ENCODE data around the gene SMAD3.

Gene SMAD3

GRCh38 chr15:67080900-67081431, 15.6 kb downstream of the SMAD3 start:
- no peak overlapping the region for H3K27ac ChIP-seq

DNA sequence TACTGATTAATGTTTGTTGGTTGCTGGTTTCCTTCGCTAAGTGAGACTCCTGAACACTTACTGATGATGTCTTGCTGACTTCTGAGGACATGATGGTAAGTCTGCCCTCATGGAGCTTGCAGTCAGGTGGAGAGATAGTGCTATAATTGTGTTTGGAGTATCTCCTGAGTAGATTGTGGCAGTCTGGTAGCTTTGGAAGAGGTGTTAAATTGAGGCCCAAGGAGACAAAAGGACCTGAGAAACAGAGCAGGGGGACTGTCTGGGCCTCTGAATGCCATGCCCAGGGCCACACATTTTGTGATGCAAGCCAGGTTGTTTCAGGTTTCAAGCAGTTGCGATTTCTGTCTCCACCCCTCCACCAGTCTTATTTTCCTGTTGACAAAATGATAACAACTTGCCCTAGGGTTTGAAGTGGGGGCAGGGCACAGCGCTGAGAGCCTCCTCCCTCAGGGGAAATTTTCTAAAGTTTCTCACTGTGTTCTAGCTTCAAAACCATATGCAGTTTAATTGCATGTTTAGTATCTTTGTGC, 16.7 kb downstream of the SMAD3 start:
- TF ChIP-seq, protein P1, sequence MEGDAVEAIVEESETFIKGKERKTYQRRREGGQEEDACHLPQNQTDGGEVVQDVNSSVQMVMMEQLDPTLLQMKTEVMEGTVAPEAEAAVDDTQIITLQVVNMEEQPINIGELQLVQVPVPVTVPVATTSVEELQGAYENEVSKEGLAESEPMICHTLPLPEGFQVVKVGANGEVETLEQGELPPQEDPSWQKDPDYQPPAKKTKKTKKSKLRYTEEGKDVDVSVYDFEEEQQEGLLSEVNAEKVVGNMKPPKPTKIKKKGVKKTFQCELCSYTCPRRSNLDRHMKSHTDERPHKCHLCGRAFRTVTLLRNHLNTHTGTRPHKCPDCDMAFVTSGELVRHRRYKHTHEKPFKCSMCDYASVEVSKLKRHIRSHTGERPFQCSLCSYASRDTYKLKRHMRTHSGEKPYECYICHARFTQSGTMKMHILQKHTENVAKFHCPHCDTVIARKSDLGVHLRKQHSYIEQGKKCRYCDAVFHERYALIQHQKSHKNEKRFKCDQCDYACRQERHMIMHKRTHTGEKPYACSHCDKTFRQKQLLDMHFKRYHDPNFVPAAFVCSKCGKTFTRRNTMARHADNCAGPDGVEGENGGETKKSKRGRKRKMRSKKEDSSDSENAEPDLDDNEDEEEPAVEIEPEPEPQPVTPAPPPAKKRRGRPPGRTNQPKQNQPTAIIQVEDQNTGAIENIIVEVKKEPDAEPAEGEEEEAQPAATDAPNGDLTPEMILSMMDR (conservative IDR thresholded peaks at IDR 0.05): no peak
- no peak overlapping the region for H3K27ac ChIP-seq

More at GRCh38 chr15:67080900-67081431, 15.6 kb downstream of the SMAD3 start:
- TF ChIP-seq, protein P1 (conservative IDR thresholded peaks at IDR 0.05): no peak

GRCh38 chr15:67083135-67083762, 17.8 kb downstream of the SMAD3 start:
- no peak overlapping the region for H3K27ac ChIP-seq
- TF ChIP-seq, protein P1 (conservative IDR thresholded peaks at IDR 0.05): no peak

GRCh38 chr15:67084561-67084960, 19.2 kb downstream of the SMAD3 start:
- TF ChIP-seq, protein P1 (conservative IDR thresholded peaks at IDR 0.05): no peak
- H3K27ac ChIP-seq: no peak overlapping the region

DNA sequence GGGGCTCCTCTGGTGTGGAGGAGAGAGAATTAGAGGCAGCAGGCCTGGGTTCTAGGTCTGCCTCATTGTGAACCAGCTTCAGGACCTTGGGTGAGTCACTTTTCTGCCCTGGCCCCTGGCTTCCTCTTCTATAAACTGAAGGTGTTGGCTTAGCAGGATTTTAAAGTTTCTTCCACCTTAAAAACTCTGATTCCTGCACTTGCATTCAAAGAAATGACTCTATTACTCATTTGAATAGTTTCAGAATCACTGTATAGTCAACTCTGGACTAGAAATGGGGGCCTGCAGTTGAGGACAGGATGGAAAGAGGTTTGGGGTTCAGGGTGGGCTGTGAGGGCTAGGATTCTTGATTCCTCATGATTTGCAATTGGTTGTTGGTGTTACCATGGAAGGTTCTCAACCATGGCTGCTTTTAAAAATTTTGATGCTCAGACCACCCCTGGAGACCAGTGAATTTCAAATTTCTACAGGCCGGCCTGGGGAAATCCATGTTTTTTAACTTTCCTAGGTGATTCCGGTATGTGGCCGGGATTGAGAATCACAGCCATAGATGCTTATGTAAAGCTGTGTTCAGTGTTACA, 19.9 kb downstream of the SMAD3 start:
- TF ChIP-seq, protein P1 (conservative IDR thresholded peaks at IDR 0.05): no peak
- no peak overlapping the region for H3K27ac ChIP-seq

- TF ChIP-seq, protein P1 (conservative IDR thresholded peaks at IDR 0.05): no peak
- no peak overlapping the region for H3K27ac ChIP-seq
Measured at GRCh38 chr15:67085818-67086636, 20.6 kb downstream of the SMAD3 start.

- no peak overlapping the region for H3K27ac ChIP-seq
Measured at GRCh38 chr15:67086637-67086914, 21.2 kb downstream of the SMAD3 start.

More at GRCh38 chr15:67086637-67086914, 21.2 kb downstream of the SMAD3 start:
- TF ChIP-seq, protein P1 (conservative IDR thresholded peaks at IDR 0.05): no peak

All from VCaP (cell line).